Fibroblast of skin of left quadriceps (primary cell): Measurements from ENCODE around the gene MARCOL.

Source experiments
- DNase-seq, 2 experiments: peaks; one replicate each; pipeline ENCODE4 v3.0.0-alpha.2; 2013; ENCODE audit warnings: low read depth in 2 of 2

The MARCOL gene

GRCh38 chr5:148238418-148238794 is at the start of gene MARCOL:
TSS of gene MARCOL (plus strand) at chr5:148238525. CDS start at chr5:148238598, 73 bp downstream.
- no peak for DNase-seq

DNA sequence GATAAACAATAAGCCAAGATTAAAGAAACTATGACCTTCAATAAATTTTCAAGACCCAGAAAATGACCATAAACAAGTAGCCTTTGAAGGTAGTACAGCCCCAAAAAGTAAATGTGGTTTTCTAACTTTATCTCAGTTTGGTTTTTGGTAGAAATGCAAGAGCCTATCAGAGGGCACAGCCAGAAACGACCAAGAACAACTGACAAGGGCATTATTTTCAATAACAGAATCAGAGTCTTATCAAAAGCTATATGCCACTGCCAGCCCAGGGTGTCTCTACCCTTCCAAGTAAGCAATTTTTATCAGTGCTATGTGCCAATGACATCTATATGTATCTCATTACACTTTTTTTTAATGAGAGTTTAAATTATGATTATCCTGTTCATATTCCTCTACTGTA is 47.3 kb upstream of the MARCOL start:
- no peak for DNase-seq

DNA sequence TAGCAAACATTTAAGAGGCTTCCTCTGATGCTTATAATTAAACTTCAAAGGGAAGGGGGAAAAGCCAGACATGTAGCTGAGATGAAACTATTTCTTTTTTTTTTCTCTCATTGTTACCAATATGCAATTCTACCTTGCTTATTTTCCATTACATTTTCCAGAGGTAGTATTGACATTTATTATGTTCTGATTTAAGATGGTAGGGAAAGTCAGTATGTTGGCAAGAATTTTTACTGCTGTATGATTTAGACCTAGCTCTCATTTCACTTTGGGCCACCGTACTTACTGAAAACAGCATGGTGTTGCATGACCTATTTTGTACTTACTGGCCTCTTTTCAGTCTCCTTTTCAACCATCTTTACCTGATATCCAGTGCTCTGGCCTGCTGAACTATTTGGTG is 45.1 kb upstream of the MARCOL start:
- DNase-seq, result no peak

- DNase-seq, result no peak
These were observed 37.2 kb upstream of the MARCOL start for GRCh38 chr5:148201151-148201550.

GRCh38 chr5:148202531-148203203 is 35.7 kb upstream of the MARCOL start, which contains the start of gene SPINK6:
TSS of gene SPINK6 (plus strand) at chr5:148203042. CDS start at chr5:148203097, 55 bp downstream.
- DNase-seq, result no peak

- no peak for DNase-seq
These were observed 33.1 kb upstream of the MARCOL start for GRCh38 chr5:148205044-148205806.

GRCh38 chr5:148205865-148206264 is 32.5 kb upstream of the MARCOL start:
- DNase-seq, result no peak

- DNase-seq, result no peak
These were observed 31.7 kb upstream of the MARCOL start for GRCh38 chr5:148206620-148207019.

DNA sequence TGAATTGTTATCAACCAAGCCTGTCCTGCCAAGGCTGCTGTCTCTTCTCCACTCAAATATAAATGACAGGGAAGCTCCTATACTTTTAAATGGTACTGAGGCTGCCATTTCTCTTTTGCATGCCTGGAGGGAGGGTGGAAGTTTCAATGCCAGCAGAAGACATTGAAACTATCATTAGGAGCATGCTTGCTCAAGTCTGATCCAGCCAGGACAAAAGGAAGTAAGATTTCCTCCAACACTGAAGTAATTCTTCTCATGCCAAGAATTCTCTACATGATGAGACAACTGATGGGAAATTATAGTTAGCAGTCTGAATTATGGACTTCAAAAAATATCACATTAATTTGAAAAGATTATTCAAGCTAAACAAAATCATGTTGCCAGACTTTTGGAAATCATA is 30.1 kb upstream of the MARCOL start:
- DNase-seq, result no peak

GRCh38 chr5:148209151-148209770 is 29.1 kb upstream of the MARCOL start:
- no peak for DNase-seq

- DNase-seq, result no peak
These were observed 23.6 kb upstream of the MARCOL start for GRCh38 chr5:148214665-148215185.

- DNase-seq, result no peak
These were observed 16.8 kb upstream of the MARCOL start for GRCh38 chr5:148221508-148221907.

DNA sequence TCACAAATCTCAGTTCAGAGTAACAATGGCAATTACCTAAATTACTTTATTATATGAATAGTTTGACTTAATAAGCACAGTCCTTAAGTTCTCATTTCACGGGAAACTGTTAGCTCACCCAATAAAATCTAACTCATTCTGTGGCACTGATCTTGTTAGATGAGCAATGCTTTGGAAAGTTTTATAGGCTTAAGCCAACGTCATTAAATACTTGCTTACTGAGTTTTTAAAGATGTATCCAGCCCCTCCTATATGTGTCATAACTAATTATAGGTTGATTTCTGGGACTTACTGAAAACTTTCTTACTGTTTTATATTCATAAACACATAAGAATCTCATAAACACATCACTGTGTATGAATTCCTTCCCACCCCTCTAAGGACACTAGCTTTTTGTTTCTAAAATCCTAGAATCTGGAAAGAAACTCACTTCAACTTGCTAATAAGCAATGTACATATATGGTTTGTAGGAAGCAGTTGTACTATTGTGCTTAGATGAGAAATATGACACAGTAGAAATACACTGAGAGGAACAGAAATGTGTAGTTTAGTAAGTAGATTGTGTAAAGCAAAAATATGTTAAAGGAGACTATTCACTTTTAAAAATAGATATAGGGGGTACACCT is 14.1 kb upstream of the MARCOL start:
- no peak for DNase-seq

DNA sequence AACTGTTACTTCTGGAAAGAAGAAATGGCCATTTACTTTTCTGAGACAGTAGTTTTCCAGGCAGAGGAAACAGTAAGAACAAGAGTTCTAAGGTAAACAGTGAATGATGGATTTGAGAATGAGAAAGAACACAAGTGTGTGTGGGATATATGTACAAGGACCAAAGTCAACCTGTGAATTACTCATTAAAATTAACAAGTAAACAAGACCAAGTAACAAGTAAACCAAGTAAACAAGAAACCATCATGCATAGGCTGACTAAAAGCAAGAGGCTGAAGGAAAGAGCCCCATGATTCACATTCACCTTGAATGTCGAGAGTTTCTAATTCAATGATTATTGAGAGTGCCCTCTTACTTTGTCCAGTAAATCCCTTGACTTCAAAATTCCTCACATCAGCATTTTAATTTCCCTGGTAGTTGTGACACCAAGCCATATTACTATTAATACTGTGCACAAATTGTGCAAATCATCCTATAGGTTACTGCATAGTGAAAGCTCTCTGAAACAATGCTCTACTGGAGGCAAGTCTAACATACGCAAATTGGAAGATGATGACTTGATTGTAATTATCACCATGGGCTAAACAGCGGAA is 9.8 kb upstream of the MARCOL start:
- no peak for DNase-seq

GRCh38 chr5:148229840-148230239 is 8.5 kb upstream of the MARCOL start:
- DNase-seq, result no peak

GRCh38 chr5:148230240-148230639 is 8.1 kb upstream of the MARCOL start:
- DNase-seq, result no peak

DNA sequence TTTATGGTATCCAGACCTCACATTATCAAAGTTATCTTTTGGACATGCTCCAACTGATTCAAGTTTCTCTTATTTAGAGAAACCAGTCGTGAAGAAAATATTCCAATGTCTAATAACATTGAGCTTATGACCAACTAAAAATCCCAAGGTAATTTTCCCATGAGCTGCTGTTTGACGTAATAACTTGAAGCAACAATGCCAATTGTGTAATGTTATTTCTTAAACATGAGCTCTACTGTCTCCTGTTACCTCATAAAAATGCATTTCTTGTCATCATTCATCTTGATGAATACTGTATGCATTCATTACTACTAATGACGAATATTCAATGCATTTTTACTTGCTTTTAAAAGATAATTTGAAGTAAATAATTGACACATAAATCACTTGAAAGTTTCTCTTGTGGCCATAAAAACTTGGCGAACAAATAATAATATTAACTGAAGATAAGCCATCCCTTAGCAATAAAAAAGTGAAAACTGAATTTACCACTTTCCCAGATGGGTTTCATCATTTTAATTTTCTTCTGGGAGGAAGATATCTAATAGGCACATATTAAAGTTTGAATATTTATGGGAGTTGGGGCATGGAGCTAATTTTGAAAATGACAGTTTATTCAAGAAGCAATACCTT is 424 bp upstream of the MARCOL start:
- no peak for DNase-seq

- DNase-seq, result no peak
These were observed 10.6 kb downstream of the MARCOL start for GRCh38 chr5:148248894-148249293.

GRCh38 chr5:148255456-148255855 is 17.1 kb downstream of the MARCOL start:
- DNase-seq, result no peak

DNA sequence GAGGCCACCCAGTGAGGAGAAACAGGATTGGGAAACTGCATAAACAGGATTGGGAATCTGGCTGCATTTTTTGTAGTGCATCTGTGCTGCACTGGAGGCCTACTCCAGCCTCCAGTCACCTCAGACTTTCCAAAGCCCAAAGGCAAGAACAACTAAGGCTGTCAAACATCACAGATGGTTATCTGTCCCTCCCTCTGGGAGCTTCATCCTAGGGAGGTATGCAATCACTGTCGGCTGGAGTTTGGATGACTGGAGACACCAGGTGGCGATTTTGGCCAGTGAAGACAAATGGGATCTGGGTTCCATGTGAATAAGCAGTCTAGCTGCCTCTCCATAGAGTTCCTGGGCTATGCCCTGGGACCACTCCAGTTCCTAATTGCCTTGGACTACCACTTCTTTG is 21.0 kb downstream of the MARCOL start:
- DNase-seq, result no peak

- no peak for DNase-seq
These were observed 22.9 kb downstream of the MARCOL start for GRCh38 chr5:148261221-148261620.
